NCI-H1436 (cell line): ENCODE results near the gene ZNF507.

ENCODE experiments used
- DNase-seq: peaks from one replicate; lab custom pipeline; 2025; lab: John Stamatoyannopoulos, UW

The ZNF507 gene

DNA sequence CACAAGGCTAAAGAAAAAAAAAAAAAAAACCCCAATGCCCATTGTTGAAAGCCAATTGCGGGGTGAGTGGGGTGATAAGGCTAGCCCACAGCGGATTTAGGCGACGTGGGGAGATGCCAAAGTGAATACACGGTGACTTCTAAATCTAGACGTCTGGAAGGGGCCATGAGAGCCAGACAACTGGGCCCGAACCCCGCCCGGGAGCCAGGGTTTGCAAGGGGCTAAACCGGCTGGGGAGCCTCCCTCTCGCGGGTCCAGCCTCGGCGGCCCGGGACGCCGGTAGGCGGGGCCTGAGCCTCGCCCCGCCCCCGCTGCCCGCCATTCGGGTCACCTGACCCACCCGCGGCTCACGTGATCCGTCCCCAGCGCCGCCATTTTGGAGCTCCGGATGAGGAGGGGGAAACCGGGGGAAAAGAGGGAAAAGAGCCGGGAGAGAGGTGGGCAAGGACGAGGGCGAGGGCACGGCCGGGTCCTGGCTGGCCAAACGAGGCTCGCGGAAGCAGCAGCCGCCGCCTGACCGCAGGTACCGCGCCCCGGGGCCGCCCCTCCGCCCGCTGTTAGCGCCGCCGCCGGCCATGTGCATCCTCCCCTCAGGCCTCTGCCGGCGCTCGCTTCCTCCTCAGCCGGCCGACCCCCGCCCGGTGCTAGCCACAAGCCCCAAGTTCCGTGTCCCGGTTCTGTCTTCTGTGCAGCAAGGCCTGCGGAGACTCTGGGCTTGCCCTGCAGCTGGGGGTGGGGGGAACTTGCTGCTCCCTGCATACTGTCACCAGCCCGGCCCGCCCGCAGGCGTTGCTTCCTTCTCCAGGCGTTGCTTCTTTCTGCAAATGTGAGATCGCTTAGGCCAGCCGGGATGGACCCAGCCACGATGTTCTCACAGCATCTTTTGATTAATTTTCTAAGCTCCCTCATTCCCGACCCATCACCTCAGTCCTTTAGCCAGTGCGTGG lies at the start of gene ZNF507:
Gene ZNF507, plus strand, starts transcription at position 350 of the 947 bp plus-strand sequence. CDS start 7,221 bp downstream, outside the sequence.
- DNase-seq, result peak; percentile 70

DNA sequence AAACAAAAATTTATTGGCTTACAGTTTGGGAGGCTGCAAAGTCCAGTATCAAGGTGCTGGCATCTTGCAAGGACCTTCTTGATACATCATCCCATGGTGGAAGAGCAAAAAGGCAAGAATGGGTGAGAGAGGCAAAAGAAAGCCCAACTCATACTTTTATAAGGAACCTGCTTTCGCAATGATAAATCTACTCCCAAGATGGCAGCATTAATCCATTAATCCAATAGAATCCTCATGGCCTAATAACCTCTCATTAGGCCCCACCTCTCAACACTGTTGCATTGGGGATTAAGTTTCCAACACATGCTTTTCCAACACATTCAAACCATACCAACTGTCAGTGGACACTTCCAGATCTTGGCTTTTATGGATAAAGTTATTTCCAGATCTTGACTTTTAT lies 48.7 kb upstream of the ZNF507 start:
- no peak for DNase-seq

DNA sequence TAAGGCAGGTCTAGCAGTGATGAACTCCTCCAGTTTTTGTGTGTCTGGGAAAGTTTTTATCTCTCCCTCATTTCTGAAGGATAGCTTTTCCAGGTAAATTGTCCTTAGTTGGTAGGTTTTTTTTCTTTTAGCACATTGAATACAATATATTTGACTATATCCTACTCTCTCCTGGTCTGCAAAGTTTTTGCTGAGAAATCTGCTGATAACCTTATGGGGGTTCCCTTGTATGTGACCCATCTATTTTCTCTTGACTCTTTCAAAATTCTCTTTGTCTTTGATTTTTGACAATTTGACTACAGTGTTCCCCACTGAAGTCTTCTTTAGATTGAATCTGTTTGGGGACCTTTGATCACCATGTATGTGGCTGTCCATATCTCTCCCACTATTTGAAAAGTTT lies 42.6 kb upstream of the ZNF507 start:
- DNase-seq, result no peak

DNA sequence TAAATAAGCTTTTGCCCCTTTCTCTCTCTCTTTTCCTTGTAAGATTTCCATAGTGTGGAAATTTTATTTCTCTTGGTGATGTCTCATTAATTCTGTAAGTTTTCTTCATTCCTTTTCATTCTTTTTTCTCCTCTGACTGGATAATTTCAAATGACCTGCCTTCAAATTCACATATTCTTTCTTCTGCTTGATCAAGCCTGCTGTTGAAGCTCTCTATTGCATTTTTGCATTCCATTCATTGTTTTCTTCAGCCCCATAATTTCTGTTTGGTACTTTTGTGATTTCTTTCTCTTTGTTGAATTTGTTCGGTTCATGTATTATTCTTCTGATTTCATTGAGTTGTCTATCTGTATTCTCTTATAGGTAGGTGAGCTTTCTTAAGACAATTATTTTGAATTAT lies 42.2 kb upstream of the ZNF507 start:
- DNase-seq, result no peak

DNA sequence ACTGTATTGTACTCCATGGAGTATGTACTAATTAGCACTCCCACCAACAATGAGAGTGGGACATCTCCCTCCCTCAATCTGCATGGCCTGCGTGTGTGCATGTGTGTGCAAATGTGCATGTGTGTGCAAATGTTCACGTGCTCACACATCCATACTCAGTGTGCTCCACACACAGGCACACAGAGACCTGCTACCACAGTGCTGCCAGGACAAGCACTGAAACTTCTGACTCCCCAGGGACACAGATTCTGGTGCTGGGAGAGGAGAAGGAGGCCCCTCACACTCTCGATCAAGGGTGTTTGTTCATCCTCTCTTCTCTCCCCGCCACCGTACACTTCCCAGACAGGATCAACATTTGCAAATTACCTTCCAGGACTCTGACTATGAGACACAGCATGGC lies 37.8 kb upstream of the ZNF507 start:
- no peak for DNase-seq

DNA sequence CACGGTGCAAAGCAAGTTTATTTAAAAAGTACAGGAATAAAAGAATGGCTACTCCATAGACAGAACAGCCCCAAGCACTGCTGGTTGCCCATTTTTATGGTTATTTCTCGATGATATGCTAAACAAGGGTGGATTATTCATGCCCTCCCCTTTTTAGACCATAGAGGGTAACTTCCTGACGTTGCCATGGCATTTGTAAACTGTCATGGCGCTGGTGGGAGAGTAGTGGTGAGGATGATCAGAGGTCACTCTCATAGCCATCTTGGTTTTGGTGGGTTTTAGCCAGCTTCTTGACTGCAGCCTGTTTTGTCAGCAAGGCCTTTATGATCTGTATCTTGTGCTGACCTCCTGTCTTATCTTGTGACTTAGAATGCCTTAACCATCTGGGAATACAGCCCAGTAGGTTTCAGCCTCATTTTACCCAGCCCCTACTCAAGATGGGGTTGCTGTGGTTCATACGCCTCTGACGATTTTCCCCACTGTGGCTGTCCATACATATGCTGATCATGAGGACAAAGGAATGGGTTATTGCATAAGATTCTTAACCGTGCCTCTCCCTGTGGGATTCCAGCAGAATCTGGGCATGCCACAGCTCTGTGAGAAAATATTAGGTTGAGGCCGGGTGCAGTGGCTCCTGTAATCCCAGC lies 36.9 kb upstream of the ZNF507 start:
- no peak for DNase-seq

DNA sequence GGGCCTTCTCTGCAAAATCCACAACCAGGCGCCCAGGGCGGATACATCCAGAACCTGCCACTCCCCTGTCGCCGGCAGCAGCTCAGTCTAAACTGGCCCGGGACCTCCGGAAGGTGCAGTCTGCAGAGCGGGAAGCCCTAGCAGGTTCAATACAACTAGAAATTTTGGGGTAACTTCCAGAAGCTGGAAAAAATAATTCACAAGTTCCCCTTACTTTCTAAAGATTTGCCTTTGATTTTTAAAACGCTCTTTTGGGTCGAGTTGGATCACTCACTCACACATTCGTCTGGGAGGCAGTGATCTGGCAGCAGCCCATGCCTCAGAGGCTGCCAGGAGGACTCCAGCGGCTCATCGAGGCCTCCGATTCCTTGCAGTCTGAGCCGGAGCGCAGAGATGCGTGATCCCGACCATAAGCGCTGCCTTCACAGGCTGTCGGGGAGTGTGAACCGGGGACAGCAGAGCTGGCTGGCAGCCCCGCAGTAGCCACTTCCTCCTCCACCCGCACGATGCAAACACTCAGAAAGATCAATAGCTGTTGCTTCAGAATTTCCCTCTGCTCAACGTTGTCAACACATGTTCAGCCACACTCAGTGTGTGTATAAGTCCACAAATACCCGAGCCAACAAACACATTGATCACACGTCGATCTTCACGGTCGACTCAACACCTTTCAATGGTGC lies 35.6 kb upstream of the ZNF507 start:
- no peak for DNase-seq

DNA sequence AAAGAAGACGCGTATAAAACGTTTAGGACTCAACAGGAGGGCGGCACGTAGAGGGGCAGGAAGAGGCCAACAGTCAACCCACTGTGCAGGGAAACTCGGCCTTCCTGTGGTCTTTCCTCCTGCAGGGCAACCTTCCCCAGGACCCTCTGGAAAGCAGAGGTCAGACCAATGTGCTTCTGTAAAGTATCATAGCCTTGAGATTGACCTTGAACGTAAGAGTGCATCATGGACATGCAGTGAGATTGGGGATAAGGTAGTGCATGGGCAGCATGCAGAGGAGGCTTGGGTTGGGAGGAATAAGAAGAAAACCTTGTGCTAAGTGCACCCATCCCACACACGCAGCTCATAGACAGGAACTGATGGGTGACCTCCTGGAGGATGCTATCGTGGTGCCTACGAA lies 34.0 kb upstream of the ZNF507 start:
- DNase-seq, result no peak

DNA sequence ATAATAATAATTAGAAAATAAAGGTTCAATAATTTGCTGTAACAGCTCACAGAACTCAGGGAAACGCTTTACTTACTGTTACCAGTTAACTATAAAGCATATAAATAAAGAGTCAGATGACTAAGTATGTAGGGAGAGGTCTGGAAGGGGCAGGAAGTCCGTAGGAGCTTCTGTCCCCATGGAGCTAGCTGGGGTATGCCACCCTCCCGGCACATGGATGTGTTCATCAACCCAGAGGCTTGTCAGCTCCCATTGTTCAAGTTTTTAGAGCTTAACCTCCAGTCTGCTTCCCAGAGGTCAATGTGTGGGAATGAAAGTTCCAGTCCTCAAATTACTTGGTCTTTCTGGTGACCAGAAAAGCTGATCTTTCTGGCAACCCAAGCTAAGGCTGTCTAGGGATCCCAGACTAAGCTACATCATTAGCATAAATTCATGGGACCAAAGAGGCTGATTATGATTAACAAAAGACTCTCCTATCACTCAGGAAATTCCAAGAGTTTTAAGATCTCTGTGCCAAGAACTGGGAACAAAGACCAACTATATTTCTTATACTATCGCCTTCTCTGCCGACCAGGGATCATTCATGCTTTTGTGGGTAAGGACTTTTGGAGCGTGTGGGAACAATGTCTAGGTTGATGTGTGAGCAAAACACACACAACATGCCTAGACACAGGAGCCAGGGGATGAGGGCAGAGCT lies 31.7 kb upstream of the ZNF507 start:
- no peak for DNase-seq

DNA sequence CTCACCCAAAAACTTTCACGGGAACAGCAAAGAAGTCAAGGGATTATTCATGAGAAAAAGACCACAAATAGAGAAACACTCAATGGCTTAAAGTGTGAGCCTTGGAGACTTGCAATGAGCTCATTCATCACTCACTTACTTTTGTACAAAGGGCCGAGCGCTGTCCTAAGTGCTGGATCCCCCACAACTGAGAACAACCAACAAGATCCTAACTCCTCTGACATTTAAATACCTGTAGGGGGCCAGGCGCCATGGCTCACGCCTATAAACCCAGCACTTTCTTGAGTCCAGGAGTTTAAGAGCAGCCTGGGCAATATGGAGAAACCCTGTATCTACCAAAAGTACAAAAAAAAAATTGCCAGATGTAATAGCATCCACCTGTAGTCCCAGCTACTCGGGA lies 29.4 kb upstream of the ZNF507 start:
- no peak for DNase-seq

DNA sequence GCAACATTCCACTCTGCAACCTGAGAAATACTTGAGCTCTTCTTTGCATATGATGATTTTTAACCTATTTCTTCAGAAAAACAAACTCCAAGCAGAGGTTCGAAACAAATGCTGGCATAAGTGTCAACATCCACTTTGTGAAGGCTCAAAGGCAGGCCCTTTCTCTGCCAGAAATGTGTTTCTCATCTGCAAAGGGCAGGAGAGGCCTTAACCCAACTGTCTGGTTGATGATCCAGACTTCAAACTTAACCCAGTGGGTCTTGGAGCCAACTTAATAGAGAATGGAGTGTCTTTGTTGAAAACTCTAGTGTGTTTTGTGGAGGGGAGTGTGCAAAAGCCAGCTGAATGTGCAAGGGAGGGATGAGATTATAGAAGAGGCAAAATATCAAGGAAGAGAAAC lies 28.3 kb upstream of the ZNF507 start:
- DNase-seq, result no peak

DNA sequence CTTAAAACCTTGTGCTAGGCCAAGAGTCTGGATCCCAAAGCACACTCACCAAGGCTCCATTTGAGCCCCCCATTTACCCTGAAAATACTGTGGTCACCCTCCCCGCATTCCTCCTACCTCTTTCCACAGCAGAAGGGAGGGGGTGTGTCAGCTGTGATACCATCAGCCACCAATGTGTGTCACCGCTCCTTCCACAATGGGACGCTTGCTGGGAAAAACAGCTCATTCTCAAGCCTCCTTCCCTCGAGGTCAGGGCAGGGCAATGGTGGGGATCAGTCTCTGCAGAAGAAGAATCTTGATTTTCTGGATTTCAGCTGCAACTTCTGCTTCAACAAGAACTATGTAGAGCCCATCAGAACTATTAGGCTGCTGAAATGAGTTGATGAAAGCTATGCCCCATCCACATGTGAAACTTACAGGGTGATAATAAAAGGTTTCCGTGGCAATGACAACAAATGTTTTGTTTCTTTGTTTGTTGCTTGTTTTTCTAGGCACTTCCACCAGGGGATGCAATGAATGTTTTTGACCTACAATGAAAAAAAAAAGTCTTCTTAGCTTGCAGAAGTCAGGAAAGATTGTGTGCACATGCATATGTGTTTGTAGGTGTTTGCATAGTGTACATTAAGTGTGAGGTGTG lies 26.4 kb upstream of the ZNF507 start:
- DNase-seq, result no peak

DNA sequence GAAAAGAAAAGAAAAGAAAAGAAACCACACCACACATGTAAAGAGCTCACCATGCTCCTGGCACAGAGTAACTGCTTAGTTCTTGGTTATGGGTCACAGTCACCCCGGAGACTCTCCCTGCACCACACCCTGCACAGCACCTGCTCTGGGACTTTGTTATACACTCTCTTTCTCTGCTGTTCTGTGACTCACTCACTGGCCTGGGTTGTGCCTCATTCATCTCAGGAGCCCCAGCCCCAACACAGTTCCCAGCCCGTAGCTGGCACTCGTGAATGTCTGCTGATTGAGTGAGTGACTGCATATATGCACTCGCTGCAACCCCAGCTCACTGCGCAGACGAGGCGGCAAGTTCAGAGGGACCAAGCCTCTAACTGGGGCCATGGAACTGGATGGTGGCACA lies 22.9 kb upstream of the ZNF507 start:
- no peak for DNase-seq

DNA sequence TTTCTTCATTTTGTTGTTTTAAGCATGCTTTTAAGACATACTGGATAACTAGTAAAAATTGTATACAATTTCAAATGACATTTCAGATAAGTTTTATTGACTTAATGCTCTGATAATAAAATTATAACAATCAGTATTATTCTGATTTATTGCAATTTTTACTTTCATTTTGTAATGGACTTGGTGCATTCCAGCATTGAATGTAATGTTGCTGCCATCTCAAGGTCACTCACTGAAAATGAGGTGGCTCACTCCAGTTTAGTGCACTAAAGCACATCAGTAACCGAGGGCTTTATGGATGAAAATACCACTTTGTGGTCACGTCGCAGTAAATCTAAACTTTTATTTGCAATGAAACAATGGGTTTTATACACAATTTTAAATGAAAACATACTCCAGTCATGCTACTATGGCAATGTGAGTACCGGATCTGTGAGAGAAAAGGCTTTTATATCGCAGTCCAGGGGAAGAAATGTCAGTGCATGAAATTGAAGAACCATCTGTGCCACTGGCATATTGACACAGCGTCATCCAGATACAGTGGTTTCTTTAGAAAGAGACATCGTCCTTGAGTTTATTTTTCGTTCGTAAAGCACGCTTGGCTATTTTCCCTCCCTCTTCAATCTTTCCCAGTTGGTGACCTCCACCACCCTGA lies 20.7 kb upstream of the ZNF507 start:
- no peak for DNase-seq

DNA sequence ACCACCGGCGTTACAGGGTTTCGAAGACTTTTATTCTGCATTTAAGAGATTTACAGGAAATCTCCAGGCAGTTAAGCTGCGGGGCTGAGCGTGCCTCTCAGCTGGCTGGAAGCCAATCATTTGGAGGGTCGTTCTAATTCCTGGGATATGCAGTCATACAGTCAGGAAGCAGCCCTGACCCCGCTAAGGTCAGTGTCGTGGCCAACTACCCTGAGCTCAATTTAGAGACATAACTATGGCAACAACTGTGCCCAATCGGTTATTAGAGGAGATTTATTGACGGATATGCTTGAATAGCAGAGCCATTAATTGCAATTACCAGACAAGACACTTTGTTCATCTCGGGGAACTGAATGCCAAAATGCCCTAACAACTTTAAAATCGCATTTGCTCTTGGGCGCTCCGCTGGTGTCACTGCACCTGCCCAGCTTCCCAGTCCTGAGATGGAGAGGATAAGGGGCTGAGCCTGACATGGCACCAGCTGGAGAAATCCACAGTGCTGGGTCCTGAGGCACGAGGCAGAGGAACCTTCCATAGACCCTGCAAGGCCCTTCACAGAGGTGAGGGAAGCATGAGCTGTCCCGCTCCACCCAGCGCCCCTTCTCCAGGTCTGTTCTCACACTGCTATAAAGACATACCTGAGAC lies 15.1 kb upstream of the ZNF507 start:
- DNase-seq, result no peak

DNA sequence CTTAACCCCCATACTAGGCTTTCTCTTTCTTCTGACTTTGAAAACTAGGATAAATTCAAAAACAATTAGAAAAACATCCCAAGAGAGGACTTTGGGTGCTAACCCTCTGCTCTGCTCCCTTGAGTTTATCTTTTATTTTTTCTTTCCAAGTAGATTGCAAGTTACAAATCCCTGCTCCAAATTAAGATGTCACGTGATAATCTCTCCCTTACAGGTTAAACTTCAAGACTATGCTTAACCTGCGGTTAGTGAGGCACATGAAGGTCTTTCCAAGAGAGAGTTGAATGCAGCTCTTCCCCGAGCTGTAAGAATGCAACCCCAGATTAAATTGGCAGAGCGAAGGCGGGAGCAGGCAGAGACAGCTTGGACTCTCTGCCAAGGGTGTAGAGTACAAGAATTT lies 12.2 kb upstream of the ZNF507 start:
- DNase-seq, result no peak

DNA sequence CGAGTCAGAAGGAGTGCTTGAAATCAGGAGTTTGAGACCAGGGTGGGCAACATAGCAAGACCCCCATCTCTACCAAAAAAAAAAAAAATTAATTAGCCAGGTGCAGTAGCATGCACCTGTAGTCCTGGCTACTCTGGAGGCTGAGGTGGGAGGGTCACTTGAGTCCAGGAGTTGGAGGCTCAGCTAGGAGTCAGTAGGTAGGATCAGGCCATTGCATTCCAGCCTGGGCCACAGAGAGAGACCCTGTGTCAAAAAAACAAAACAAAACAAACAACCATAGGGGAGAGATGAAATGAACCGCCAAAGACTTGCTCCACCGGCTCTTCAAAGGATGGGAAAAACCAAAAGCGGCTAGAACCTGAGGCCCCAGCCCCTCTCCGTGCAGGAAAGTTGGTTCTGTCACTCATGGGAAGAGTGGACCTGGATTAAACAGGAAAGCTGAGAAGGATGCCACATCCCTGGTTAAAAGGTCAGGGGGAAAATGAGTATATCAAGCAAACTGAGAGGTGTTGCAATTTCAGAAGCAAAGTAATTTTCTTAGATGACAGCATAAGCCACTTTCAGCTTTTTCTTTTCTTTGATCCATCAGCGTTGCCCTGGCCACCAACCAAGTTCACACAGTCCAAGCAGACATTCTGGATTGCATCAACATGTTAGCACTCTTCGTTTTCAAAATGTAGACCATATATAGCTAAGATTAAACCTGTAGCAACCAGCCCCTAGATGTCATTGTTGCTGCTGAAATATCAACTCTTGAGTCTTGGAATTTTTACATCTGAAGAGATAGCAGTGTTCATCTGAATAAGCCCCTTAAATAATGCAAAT lies 8.9 kb upstream of the ZNF507 start:
- DNase-seq, result no peak

DNA sequence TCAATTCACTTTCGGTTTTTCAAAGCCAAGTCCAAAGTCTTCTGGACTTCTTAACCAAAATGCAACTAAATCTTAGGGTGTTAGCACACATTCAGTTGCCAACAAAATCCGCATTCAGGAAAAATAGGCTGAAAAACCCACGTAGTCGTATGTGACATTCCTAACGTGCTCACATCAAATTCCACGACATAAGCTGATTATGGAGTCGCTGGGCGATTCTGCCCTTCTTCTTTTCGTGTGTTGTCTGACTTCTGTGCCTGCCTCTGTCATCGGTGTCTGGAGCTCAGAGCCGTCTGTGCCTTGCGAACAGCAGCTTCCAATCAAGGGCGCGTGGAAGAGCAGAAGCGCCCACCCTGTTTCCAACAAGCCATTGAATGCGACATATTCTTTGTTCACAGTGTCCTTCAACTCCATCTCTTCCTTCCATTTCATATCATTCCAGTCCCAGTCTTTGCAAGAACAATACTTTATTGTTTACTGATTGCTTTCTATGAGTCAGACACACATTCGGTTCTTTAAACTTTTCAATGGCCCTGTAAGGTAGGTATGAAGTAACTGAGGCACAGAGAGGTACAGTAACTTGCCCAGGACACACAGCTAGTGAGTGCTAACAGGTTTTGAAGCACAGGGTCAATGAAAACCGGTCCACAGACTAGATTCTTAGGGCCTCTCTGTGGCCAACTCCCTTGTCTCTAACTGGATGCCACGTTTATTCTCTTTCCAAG lies 8.2 kb upstream of the ZNF507 start:
- no peak for DNase-seq

DNA sequence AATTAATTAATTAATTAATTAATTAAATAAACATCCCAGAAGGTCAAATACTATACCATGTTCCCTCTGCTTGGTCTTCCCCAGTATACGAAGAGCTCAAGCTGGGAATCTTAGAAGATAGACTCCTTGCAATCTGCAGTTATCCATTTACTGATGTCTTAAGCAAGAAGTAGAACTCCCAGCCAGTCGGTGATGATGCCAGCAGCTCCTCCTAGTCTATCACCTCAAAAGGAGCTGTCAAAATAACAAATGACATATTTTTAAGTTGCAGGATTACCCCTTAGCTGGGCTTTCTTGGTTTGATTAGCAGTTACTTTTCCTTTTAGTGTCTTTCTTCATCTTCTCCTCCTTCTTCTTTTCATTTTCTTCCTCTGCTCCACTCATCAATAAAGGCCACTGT lies 6.0 kb upstream of the ZNF507 start:
- DNase-seq, result no peak
